ENCODE results near the gene SEBOX.
A peak's percentile ranks its signal among the peaks of the same experiment; 100 is the strongest.

The SEBOX gene

GRCh38 chr17:28338056-28338768 lies 26.8 kb downstream of the SEBOX start:
- DNase-seq = no peak

- peak; percentile 59 for DNase-seq
Measured at GRCh38 chr17:28335959-28336871, 28.8 kb downstream of the SEBOX start.

- peak; percentile 99 for DNase-seq
Measured at GRCh38 chr17:28335201-28335958, 29.6 kb downstream of the SEBOX start, which contains the start of the genes IFT20 and TNFAIP1. IFT20 (minus strand) TSS chr17:28335472; CDS start chr17:28331985, 3,487 bp downstream. TNFAIP1 (plus strand) TSS chr17:28335761; CDS start chr17:28339522, 3,761 bp downstream.

GRCh38 chr17:28334666-28335200 lies 30.3 kb downstream of the SEBOX start:
- DNase-seq = no peak

- DNase-seq = no peak
Measured at GRCh38 chr17:28334171-28334570, 30.8 kb downstream of the SEBOX start.

DNA sequence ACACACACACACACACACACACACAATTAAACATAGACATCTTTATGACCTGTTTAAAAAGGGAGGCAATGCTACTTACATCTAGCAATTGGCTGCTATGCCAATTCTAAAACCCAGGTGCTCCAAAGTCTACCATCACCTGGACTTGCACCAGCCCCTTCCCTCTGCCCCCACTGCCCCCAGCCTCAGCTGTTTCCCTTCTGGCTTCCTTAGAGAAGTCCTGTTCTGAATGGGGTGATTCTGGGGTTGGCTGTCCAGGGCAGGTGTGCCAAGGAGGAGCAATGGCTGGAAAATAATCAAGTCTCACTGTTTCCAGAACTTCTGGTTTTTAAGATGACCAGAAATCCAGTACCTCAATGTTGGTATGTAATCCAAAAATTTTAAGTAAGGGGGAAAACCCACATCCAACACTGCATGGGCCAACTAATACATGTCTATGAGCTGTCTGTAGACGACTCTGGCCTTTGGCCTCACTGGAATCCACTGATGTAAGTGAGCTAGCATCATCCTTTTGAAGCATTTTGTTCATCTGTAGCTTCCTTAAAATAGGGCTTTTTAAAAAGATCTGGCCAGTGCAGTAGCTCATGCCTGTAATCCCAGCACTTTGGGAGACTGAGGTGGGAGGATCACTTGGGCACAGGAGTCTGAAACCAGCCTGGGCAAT lies 31.8 kb downstream of the SEBOX start:
- no peak for DNase-seq

DNA sequence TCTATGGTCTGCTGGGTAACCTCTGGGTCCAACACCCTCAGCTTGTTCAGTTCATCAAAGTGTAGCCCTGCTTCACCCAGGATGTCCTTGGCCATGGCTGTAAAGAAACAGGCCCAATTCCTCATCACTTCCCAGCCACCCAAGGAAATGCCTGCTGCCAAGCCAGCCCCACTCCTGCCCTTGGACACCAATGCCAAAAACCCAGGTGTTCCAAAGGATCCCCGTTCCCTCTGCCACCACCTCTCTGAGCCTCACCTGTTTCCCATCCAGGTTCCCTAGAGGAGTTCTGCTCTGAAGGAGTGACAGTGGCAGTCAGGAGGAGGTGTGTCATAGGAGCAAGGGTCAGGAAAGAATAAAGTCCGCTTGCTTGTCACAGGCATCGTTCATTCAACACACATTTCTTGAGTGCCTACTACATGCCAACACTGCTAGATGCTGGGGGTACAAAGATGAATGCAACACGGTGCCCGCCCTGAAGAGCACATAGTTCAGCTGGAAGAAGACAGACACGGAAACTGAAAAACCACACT lies 33.0 kb downstream of the SEBOX start:
- no peak for DNase-seq

DNA sequence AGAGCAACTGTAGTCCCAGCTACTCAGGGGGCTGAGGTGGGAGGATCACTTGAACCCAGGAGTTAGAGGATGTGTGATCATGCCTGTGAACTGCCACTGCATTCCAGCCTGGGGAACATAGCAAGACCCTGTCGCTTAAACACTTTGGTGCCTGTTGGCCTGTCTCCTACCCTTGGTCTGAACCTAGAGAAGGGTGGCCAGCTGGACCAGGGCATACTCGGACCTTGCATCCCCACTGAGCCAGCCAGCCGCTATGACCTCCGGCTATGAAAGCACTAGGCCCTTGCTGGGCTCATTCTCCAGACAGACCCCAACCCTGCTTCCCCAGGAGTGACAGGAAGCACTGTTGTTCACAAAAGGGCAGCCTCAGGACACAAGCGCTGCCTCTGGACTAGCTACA lies 34.3 kb downstream of the SEBOX start:
- no peak for DNase-seq

DNA sequence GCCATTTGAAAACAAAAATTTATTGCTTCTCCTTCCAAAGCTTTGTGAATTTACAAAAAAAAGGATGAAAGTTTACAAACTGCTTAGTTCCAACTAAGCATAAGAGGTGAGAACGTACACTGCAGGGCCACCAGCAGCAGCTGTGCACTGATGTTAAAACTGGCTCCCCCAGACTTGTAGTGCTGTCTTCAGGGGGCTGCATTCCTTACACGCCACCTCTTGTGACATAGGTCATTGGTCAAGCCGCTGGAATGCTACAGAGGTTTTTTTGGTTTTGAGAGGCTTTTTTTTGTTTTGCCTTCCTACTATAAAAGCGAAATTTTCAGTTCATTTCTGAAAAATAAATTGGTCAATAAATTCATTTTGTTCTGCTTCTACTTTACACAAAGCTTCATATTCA lies 36.7 kb downstream of the SEBOX start:
- DNase-seq = no peak

GRCh38 chr17:28327709-28328108 lies 37.3 kb downstream of the SEBOX start:
- DNase-seq = no peak

- DNase-seq = no peak
Measured at GRCh38 chr17:28327031-28327607, 37.9 kb downstream of the SEBOX start.

DNA sequence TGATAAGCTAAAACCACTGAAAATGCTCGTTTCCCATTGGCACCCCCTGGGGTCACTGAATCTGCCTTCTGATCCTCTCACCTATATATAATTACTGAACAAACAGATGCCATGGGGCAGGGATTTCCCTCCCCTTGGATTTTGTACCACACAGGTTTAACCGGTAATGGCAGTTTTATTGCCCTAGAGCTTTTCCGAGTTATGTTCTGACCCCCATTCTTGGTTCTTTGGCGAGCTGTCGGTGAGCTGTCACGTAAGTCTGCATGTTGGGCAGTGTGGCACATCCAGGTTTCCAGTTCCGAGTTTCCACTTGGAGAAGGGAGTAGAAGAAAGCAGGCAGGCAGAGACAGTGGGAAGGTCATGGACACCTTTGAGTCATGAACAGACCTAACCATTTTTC lies 38.9 kb downstream of the SEBOX start:
- no peak for DNase-seq

DNA sequence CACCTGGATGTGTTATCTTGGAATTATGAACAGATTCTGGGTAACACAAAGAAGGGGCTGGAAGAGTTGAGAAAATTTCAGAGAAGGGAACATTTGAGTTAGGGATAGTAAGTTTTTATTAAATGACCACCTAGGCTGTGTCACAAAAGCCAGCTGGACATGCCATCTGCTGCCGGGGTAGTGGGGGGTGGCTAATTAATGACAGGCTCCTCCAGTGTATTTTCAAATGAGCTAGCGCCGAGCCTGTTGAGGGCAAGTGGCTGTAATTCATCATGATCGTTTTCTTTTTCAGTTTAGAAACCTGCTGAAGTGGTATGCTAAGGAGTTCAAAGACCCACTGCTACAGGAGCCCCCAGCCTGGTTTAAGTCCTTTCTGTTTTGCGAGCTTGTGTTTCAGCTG lies 39.8 kb downstream of the SEBOX start:
- no peak for DNase-seq

- no peak for DNase-seq
Measured at GRCh38 chr17:28324781-28325180, 40.2 kb downstream of the SEBOX start.

DNA sequence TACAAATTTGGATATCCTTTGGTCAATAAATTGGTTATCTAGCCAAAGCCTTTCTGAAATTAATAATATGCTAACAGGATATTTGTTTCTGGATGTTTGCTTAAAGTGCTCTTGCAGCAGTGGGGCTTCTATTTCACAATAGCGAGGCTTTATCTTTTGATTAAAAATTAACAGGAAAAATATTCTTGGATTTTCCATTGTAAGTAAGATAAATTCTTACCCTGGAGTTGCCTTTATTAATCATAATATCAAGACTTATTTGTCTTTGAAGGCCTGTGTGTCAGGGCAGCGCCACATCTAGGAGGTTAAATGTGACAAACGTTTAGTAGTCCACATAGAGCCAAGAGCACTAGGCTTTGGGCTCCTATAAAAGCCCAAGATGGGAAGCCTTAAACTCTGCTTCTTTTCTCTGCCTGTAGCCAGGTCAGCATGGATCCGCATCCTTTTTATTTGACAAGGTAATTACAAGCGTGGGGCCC lies 40.7 kb downstream of the SEBOX start:
- no peak for DNase-seq

GRCh38 chr17:28320215-28321061 lies 44.6 kb downstream of the SEBOX start:
- DNase-seq = no peak

- no peak for DNase-seq
Measured at GRCh38 chr17:28319598-28319935, 45.4 kb downstream of the SEBOX start.

- peak; percentile 98 for DNase-seq
Measured at GRCh38 chr17:28318759-28319597, 46.0 kb downstream of the SEBOX start, which contains the start of gene TMEM97. TMEM97 (plus strand) TSS chr17:28319200; CDS start chr17:28319240, 40 bp downstream.

DNA sequence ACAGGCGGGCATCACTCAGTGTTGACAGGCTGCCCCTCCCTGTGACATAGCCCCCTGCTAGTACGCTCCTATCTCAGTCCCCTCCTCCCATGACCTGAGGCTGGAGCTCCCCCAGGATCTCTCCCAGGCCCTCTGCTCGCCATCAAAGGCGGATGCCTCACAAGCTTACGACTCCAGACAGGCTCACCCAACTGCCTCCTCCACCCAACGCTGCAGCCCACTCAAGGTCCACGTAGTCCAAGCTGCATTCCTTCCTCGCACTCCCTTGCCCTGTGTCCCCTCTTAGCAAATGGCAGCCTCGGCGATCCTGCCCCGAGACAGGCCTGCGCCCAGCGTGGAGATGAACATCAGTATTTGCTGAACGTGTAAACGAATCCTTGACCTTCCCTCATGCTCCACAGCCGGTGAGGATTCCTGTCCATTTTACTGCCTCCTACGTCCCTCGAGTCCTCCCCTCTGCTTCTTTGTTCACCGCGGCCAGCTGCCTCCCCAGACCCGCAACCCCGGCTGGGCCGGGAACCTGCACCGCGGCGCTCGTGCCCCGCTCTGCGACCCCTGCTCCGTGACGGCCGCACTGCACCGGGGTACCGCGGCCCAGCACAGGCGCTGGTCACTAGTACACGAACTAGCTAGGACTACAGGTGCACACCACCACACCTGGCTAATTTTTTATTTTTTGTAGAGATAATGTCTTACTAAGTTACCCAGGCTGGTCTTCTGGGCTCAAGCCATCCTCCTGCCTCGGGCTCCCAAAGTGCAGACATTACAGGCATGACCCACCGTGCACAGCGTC lies 46.8 kb downstream of the SEBOX start:
- DNase-seq = peak; percentile 43

Data from hematopoietic multipotent progenitor cell treated with erythropoietin and hydrocortisone succinate and interleukin-3 and kit ligand, for 8 days (in vitro differentiated cells).